Motor neuron (in vitro differentiated cells): Measurements from ENCODE around the gene SPRYD3. TPM values are rescaled to one million over a fixed set of nuclear protein-coding genes. Genes with fewer than 3 reads are reported as not detected.
A peak's percentile ranks its signal among the peaks of the same experiment; 100 is the strongest.

ENCODE experiments used
- ATAC-seq, 8 experiments: fragments of 200-7000 bp; cut with Tn5 transposase; replicated peaks in 6 of 8; 2 replicates each; pipeline ENCODE4 v1.8.0; 2021; ENCODE audit warnings: mild to moderate bottlenecking in 8 of 8, moderate library complexity in 8 of 8
- H3K27ac ChIP-seq, 2 donors: fragments of 250-450 bp; sonication (Bioruptor Pico); 2 replicates each; pipeline ENCODE4 v1.9.0; 2021; ENCODE audit warnings: antibody characterized with exemption in 2 of 2, mild to moderate bottlenecking in 2 of 2, moderate library complexity in 1 of 2
- H3K4me1 ChIP-seq, 2 donors: fragments of 250-450 bp; sonication (Bioruptor Pico); replicated peaks in 1 of 2; 2 replicates each; pipeline ENCODE4 v1.6.1; 2021; ENCODE audit warnings: antibody characterized with exemption in 2 of 2, mild to moderate bottlenecking in 2 of 2, moderate library complexity in 1 of 2
- H3K4me3 ChIP-seq, 5 donors: fragments of 250-450 bp; sonication (Bioruptor Pico); 2 replicates each; pipeline ENCODE4 v1.9.0; 2021; ENCODE audit warnings: antibody characterized with exemption in 5 of 5, mild to moderate bottlenecking in 5 of 5, moderate library complexity in 4 of 5
- WGBS, 10 experiments: fragments of 450-650 bp; shearing (Covaris generic); methylation state at CpG; one replicate each; pipeline ENCODE4 v1.0.0; 2022; 5-methylcytosine and 5-hydroxymethylcytosine counted together
- in situ Hi-C, 9 experiments: fragments of 400-800 bp; cut with MboI; loops; one replicate each; pipeline ENCODE4 v1.15.0; 2021; ENCODE audit warnings: low sequenced_read_pairs in 9 of 9, low pct_unique_long_range_greater_than_20kb in 2 of 9; ENCODE audit not compliant: unreplicated experiment in 9 of 9
- total RNA-seq, 8 experiments: library from RNA; unstranded; fragments of 300-600 nt; gene quantifications; 2 replicates each; pipeline versions ENCODE4 v1.2.3 to v1.2.4, GENCODE V29; 2022

Gene SPRYD3
- total RNA-seq, 8 experiments from 2014 or later = 10.8 to 40.1 (median 17.9) TPM

- in situ Hi-C loops = no loop called here
- WGBS, 10 experiments = 0 to 13% (median 4%) methylated on average over 1 to 4 of the region's 16 CpGs; no CpG with 5 or more reads in 7 of the 10 experiments
- no peak overlapping the region for H3K27ac ChIP-seq
- H3K4me1 ChIP-seq = peaks cover 43 to 53% of the 10 kb centered on the region in 2 donors
- peak overlapping the region; percentile 63 to 94 (median 80) for H3K4me3 ChIP-seq
- peak in 3 of 8 experiments; percentile 0 to 2 (median 1) for ATAC-seq
Observed at GRCh38 chr12:53053218-53054111, 25.7 kb downstream of the SPRYD3 start.

- in situ Hi-C loops = no loop called here
- ATAC-seq = peak in 3 of 8 experiments; percentile 2 to 8 (median 4)
- Histone ChIP-seq H3K4me3 (no peak overlapping the region), H3K27ac (peak overlapping the region in 1 of 2 donors; percentile 84), H3K4me1 (peaks cover 50 to 62% of the 10 kb centered on the region in 2 donors)
- 100% methylated on average over 1 of the region's 11 CpGs; no CpG with 5 or more reads in 9 of the 10 experiments for WGBS, 10 experiments
Observed at GRCh38 chr12:53052419-53053217, 26.6 kb downstream of the SPRYD3 start.

- 0 to 83% methylated on average over 2 to 4 of the region's 7 CpGs; no CpG with 5 or more reads in 8 of the 10 experiments for WGBS, 10 experiments
- in situ Hi-C loops = no loop called here
- Histone ChIP-seq H3K27ac (peak overlapping the region in 1 of 2 donors; percentile 84), H3K4me1 (peaks cover 51 to 63% of the 10 kb centered on the region in 2 donors), H3K4me3 (no peak overlapping the region)
- no peak for ATAC-seq
Observed at GRCh38 chr12:53051881-53052412, 27.2 kb downstream of the SPRYD3 start.

- WGBS, 10 experiments = 0 to 42% (median 9%) methylated on average over 1 to 8 of the region's 11 CpGs; no CpG with 5 or more reads in 6 of the 10 experiments
- in situ Hi-C loops = no loop called here
- Histone ChIP-seq H3K4me3 (no peak overlapping the region), H3K27ac (peak overlapping the region; percentile 52 to 84), H3K4me1 (peaks cover 51 to 66% of the 10 kb centered on the region in 2 donors)
- ATAC-seq = peak in 7 of 8 experiments; percentile 2 to 55 (median 33)
Observed at GRCh38 chr12:53051058-53051880, 27.9 kb downstream of the SPRYD3 start.

GRCh38 chr12:53050426-53051057 lies 28.6 kb downstream of the SPRYD3 start:
- no peak for ATAC-seq
- Histone ChIP-seq H3K4me3 (no peak overlapping the region), H3K27ac (peak overlapping the region; percentile 52 to 84), H3K4me1 (peaks cover 57 to 71% of the 10 kb centered on the region in 2 donors)
- in situ Hi-C loops = no loop called here
- 0 to 100% (median 67%) methylated on average over 1 to 2 of the region's 2 CpGs; no CpG with 5 or more reads in 5 of the 10 experiments for WGBS, 10 experiments

- ATAC-seq = peak in 3 of 8 experiments; percentile 2 to 10 (median 6)
- H3K27ac ChIP-seq = peak within 1 kb of the TSS; percentile 52 to 85
- in situ Hi-C loops = no loop called here
Observed at GRCh38 chr12:53049571-53050318, 29.4 kb downstream of the SPRYD3 start, which contains the start of gene TNS2. TNS2 (plus strand) TSS chr12:53050065; CDS start chr12:53050186, 121 bp downstream.

GRCh38 chr12:53048780-53049401 lies 30.3 kb downstream of the SPRYD3 start:
- in situ Hi-C loops = no loop called here
- WGBS, 10 experiments = 0 to 44% (median 0%) methylated on average over 1 to 4 of the region's 6 CpGs; no CpG with 5 or more reads in 5 of the 10 experiments
- Histone ChIP-seq H3K4me1 (peaks cover 54 to 67% of the 10 kb centered on the region in 2 donors), H3K4me3 (no peak overlapping the region), H3K27ac (peak overlapping the region in 1 of 2 donors; percentile 85)
- ATAC-seq = peak in 5 of 8 experiments; percentile 1 to 19 (median 3)

More at GRCh38 chr12:53049571-53050318, 29.4 kb downstream of the SPRYD3 start, which contains the start of gene TNS2:
- H3K4me3 ChIP-seq = no peak within 1 kb of the TSS
- WGBS, 10 experiments = 28 to 60% (median 46%) methylated on average over 1 to 4 of the region's 20 CpGs; no CpG with 5 or more reads in 7 of the 10 experiments
- peaks cover 57 to 70% of the 10 kb centered on the region in 2 donors for H3K4me1 ChIP-seq

GRCh38 chr12:53048033-53048779 lies 31.0 kb downstream of the SPRYD3 start:
- ATAC-seq = peak in 4 of 8 experiments; percentile 0 to 17 (median 5)
- peak overlapping the region in 1 of 2 donors; percentile 85 for H3K27ac ChIP-seq
- in situ Hi-C loops = no loop called here
- 6 to 17% methylated on average over 2 to 3 of the region's 10 CpGs; no CpG with 5 or more reads in 8 of the 10 experiments for WGBS, 10 experiments
- H3K4me1 ChIP-seq = peaks cover 49 to 62% of the 10 kb centered on the region in 2 donors
- H3K4me3 ChIP-seq = peak overlapping the region in 4 of 5 donors; percentile 40 to 49 (median 42)

- in situ Hi-C loops = no loop called here
- Histone ChIP-seq H3K4me3 (peak overlapping the region; percentile 40 to 49 (median 44)), H3K27ac (peak overlapping the region; percentile 13 to 85), H3K4me1 (peaks cover 49 to 57% of the 10 kb centered on the region in 2 donors)
- ATAC-seq = peak; percentile 10 to 72 (median 56)
- WGBS, 10 experiments = 0% methylated on average over 1 of the region's 94 CpGs; no CpG with 5 or more reads in 9 of the 10 experiments
Observed at GRCh38 chr12:53047221-53048032, 31.8 kb downstream of the SPRYD3 start.
